GM10266 (cell line): ENCODE data around the gene DET1.

ENCODE experiments used
- DNase-seq: peaks from one replicate; pipeline ENCODE4 v3.0.0; 2012; ENCODE audit errors: extremely low spot score
- CTCF ChIP-seq: IDR thresholded peaks from 2 replicates; pipeline ENCODE4 v1.5.1; 2012; ENCODE audit warnings: mild to moderate bottlenecking, low read depth; ENCODE audit not compliant: control insufficient read depth, insufficient read depth; ENCODE audit errors: missing control alignments

DET1 gene

GRCh38 chr15:88518903-88519302 lies 27.6 kb downstream of the DET1 start:
- TF ChIP-seq CTCF, result no peak

GRCh38 chr15:88513195-88513594 lies 33.3 kb downstream of the DET1 start:
- no peak for TF ChIP-seq CTCF
- no peak for DNase-seq

More at GRCh38 chr15:88518903-88519302, 27.6 kb downstream of the DET1 start:
- no peak for DNase-seq

GRCh38 chr15:88512601-88513000 lies 33.9 kb downstream of the DET1 start:
- no peak for DNase-seq
- no peak for TF ChIP-seq CTCF

GRCh38 chr15:88512078-88512477 lies 34.4 kb downstream of the DET1 start:
- no peak for DNase-seq
- no peak for TF ChIP-seq CTCF

- no peak for DNase-seq
- TF ChIP-seq CTCF, result no peak
Measured at GRCh38 chr15:88511161-88511560, 35.3 kb downstream of the DET1 start.

GRCh38 chr15:88509964-88510363 lies 36.5 kb downstream of the DET1 start:
- TF ChIP-seq CTCF, result no peak
- DNase-seq, result no peak

- no peak for TF ChIP-seq CTCF
- no peak for DNase-seq
Measured at GRCh38 chr15:88509321-88509720, 37.2 kb downstream of the DET1 start.
